22Rv1 (cell line): ENCODE results near the gene TCN2.

Source experiments
- CTCF ChIP-seq: fragments of 450-650 bp; IDR thresholded peaks from 2 replicates; pipeline ENCODE4 v1.5.1; 2017; ENCODE audit warnings: mild to moderate bottlenecking
- ZFX ChIP-seq: fragments of 450-650 bp; IDR thresholded peaks from 2 replicates; pipeline ENCODE4 v1.6.1; 2017; ENCODE audit warnings: antibody characterized with exemption, borderline replicate concordance

- TF ChIP-seq CTCF (no peak), ZFX (no peak)
Observed at GRCh38 chr22:30607939-30608338, 965 bp downstream of the TCN2 start.
